ENCODE data around the gene CASP8AP2. TPM values are rescaled to one million over a fixed set of nuclear protein-coding genes. Genes with fewer than 3 reads are reported as not detected.
"Not testable (repeated sequence)": the region's sequence is repeated elsewhere in the genome, so short reads cannot be mapped to it uniquely, and the experiment has no call there.

Gene CASP8AP2
- total RNA-seq, 1 donor from 2014 or later = 38.3 TPM

DNA sequence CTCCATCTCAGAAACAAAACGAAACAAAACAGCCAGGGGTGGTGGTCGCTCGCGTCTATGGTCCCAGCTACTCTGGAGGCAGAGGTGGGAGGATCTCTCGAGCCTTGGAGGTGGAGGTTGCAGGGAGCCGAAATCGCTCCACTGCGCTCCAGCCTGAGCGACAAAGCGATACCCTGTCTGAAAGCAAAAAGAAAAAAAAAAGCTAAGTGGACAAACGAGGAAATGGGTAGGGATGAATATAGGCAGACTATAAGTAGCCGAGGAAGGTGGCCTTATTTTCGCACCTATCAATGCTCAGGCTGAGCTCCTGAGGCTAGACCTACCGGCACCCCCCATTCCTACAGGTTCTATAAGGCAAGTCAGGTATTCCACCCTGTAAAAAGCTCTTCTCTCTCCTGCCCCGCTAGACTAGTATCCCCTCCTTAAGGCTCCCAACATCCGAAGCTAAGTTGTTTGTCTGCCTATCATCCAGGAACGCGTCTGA, 650 bp upstream of the CASP8AP2 start:
- no peaks in the 10 kb centered on the region for H3K27me3 Mint-ChIP-seq (ENCODE audit: insufficient read depth)
- no peaks in the 10 kb centered on the region for H3K9me3 Mint-ChIP-seq
- peak overlapping the region; percentile 91 for H3K27ac Mint-ChIP-seq
- H3K4me3 Mint-ChIP-seq = peak overlapping the region; percentile 97
- intact Hi-C loops (cut with micrococcal nuclease) = loop anchor here (1.0 to 5.0 kb wide), 7 partner anchors 10 to 758 kb away; partner anchors contain the start of genes LYRM2, MAP3K7, MDN1 and UBE2J1
- H3K36me3 Mint-ChIP-seq (ENCODE audit: low read depth) = peaks cover 28% of the 10 kb centered on the region
- peak; percentile 21 for DNase-seq (ENCODE audit: low spot score)
- H3K4me1 Mint-ChIP-seq (ENCODE audit: low read depth) = peaks cover 21% of the 10 kb centered on the region

DNA sequence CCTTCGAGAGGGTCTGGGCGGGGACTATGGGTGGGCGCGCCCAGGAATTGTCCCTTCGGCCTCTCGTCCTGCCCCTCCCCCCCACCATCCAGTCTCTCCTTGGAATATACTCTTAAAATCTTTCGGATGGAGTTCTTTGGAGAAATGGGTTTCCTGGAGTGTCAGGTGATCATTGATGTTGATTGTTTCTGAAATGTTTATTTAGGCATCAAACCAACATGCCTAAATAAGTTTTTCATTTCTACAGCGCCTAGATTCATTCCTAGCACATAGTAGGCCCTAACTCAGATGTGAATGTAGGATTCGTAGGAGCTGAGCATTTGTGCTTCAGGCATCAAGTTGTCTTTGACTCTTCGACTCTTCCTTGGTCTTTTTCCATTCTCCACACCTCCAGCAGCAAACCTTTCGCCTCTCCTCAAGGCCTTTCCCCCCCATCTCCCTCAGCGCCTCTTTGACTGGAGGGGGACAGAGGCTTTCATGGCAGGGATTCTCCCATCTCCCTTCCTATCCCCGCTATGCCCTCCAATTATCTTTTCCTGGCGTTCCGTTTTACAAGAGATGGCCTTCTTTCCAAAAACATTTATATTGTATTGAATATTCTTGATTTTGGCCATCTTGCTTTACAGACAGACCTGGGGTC, 610 bp downstream of the CASP8AP2 start:
- Mint-ChIP-seq H3K4me1 (ENCODE audit: low read depth) (peaks cover 28% of the 10 kb centered on the region), H3K27ac (peak overlapping the region; percentile 91), H3K27me3 (ENCODE audit: insufficient read depth) (no peaks in the 10 kb centered on the region), H3K9me3 (no peaks in the 10 kb centered on the region), H3K4me3 (peak overlapping the region; percentile 97), H3K36me3 (ENCODE audit: low read depth) (peaks cover 34% of the 10 kb centered on the region)
- DNase-seq (ENCODE audit: low spot score) = no peak
- intact Hi-C loops (cut with micrococcal nuclease) = no loop called here

DNA sequence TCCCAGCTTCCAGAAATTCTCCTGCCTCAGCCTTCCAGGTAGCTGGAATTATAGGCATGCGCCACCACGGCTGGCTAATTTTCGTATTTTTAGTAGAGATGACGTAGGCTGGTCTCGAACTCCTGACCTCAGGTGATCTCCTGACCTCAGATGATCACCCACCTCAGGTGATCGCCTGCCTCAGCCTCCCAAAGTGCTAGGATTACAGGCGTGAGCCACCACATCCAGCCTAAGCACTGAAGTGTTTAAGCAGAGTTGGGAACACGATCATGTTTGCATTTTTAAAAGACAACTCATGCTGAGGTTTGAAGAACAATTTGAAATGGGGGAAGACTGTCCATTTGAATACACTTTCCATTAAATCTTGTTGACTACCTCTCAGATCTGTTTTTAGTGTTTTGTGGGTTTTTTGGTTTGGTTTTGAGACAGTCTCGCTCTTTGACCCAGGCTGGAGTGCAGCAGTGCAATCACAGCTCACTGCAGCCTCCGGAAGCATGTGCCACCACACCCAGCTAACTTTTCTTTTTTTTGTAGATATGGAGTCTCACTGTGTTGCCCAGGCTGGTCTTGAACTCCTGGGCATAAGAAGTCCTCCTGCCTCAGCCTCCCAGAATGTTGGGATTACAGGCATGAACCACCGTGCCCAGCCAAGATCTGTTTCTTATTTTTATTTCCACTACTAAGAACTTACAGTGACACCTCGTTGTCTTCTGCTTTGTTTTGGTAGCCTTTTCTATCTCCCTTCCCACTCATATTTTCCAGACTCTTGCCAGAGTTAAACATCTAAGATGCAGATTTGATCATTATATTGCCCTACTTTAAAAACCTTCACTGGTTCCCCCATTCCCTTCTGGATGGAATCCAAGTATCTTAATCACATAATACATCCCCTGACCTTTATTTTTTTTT, 5.5 kb downstream of the CASP8AP2 start:
- peaks cover 53% of the 10 kb centered on the region for H3K4me1 Mint-ChIP-seq (ENCODE audit: low read depth)
- intact Hi-C loops (cut with micrococcal nuclease) = loop anchor here (1.0 to 5.0 kb wide), 4 partner anchors 16 to 244 kb away; partner anchors contain the start of gene MDN1
- H3K27me3 Mint-ChIP-seq (ENCODE audit: insufficient read depth) = no peaks in the 10 kb centered on the region
- H3K9me3 Mint-ChIP-seq = no peaks in the 10 kb centered on the region
- peak overlapping the region; percentile 94 for H3K27ac Mint-ChIP-seq
- DNase-seq (ENCODE audit: low spot score) = peak; percentile 22
- H3K36me3 Mint-ChIP-seq (ENCODE audit: low read depth) = peaks cover 56% of the 10 kb centered on the region
- peak overlapping the region; percentile 15 for H3K4me3 Mint-ChIP-seq

DNA sequence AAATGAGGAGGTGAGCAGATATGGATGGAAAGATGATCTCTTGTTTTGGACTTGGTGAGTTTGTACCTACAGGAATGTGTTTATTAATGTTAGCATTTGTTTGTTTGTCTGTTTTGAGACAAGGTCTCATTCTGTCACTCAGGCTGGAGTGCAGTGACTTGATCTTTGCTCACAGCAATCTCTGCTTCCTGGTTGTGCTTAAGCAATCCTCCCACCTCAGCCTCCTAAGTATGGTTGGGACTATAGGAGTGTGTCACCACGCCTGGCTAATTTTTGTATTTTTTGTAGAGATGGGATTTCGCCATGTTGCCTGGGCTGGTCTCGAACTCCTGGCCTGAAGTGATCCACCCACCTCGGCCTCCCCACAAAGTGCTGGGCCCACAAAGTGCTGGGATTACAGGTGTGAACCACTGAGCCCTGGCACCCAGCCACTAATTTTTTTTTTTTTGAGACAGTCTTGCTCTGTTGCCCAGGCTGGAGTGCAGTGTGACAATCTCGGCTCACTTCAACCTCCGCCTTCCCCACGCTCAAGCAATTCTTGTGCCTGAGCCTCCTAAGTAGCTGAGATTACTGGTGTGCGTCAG, 7.1 kb downstream of the CASP8AP2 start:
- intact Hi-C loops (cut with micrococcal nuclease) = loop anchor here (5.0 kb wide), 1 partner anchor 91 kb away; no protein-coding TSS in a partner anchor
- Mint-ChIP-seq H3K27me3 (ENCODE audit: insufficient read depth) (no peaks in the 10 kb centered on the region), H3K36me3 (ENCODE audit: low read depth) (peaks cover 48% of the 10 kb centered on the region), H3K4me1 (ENCODE audit: low read depth) (peaks cover 47% of the 10 kb centered on the region), H3K9me3 (no peaks in the 10 kb centered on the region), H3K4me3 (peak overlapping the region; percentile 45), H3K27ac (peak overlapping the region; percentile 19)
- DNase-seq (ENCODE audit: low spot score) = no peak

- H3K4me3 Mint-ChIP-seq = no peak overlapping the region
Measured at GRCh38 chr6:89840538-89840937, 10.9 kb downstream of the CASP8AP2 start.

DNA sequence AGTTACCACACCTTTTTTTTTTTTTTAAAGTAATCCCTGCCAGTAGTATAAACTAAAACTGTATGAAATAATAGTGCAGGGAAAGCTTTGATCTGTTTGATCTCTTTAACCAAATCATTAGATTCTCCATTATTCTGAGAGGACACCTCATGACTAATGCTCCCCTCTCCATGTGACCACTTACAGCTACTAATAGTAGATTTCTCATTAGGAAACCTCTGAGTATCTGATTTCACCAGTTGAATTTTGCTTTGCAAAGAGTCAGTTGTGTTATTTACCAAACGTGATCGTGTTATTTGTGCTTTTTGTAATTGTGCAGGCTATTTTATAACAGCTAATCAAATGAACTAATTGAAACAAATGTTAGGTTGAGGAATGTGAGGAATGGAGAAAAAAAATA, 12.5 kb downstream of the CASP8AP2 start:
- intact Hi-C loops (cut with micrococcal nuclease) = no loop called here
- no peak for DNase-seq (ENCODE audit: low spot score)
- no peak overlapping the region for H3K4me3 Mint-ChIP-seq
- H3K9me3 Mint-ChIP-seq = no peaks in the 10 kb centered on the region
- H3K27me3 Mint-ChIP-seq (ENCODE audit: insufficient read depth) = no peaks in the 10 kb centered on the region
- H3K27ac Mint-ChIP-seq = no peak overlapping the region
- H3K4me1 Mint-ChIP-seq (ENCODE audit: low read depth) = peaks cover 31% of the 10 kb centered on the region
- H3K36me3 Mint-ChIP-seq (ENCODE audit: low read depth) = peaks cover 14% of the 10 kb centered on the region

More at GRCh38 chr6:89840538-89840937, 10.9 kb downstream of the CASP8AP2 start:
- Mint-ChIP-seq H3K27me3 (ENCODE audit: insufficient read depth) (no peaks in the 10 kb centered on the region), H3K27ac (peak overlapping the region; percentile 40), H3K9me3 (no peaks in the 10 kb centered on the region), H3K36me3 (ENCODE audit: low read depth) (peaks cover 23% of the 10 kb centered on the region), H3K4me1 (ENCODE audit: low read depth) (peaks cover 44% of the 10 kb centered on the region)
- no peak for DNase-seq (ENCODE audit: low spot score)
- intact Hi-C loops (cut with micrococcal nuclease) = no loop called here

DNA sequence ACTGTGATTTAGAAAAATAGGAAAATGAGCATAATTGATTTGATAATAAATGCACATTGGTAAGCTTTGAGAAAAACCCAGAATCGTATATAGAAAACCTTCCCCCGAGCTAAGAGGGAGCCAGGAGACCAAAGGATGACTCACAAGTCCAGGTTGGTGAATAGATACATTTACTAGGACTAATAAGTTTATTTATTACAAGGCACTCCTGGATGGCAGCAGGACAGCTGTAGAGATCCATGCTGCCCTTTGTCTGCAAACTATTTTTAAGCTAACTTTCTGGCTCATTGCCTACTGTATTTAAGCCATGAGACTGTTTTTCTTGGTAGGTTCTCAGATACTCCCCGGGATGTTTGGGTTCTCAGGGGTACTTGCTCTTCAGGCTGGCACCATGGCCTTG, 13.4 kb downstream of the CASP8AP2 start:
- intact Hi-C loops (cut with micrococcal nuclease) = no loop called here
- no peaks in the 10 kb centered on the region for H3K9me3 Mint-ChIP-seq
- H3K36me3 Mint-ChIP-seq (ENCODE audit: low read depth) = peaks cover 11% of the 10 kb centered on the region
- DNase-seq (ENCODE audit: low spot score) = no peak
- H3K27me3 Mint-ChIP-seq (ENCODE audit: insufficient read depth) = no peaks in the 10 kb centered on the region
- H3K4me1 Mint-ChIP-seq (ENCODE audit: low read depth) = peaks cover 27% of the 10 kb centered on the region
- H3K4me3 Mint-ChIP-seq = no peak overlapping the region
- H3K27ac Mint-ChIP-seq = no peak overlapping the region

DNA sequence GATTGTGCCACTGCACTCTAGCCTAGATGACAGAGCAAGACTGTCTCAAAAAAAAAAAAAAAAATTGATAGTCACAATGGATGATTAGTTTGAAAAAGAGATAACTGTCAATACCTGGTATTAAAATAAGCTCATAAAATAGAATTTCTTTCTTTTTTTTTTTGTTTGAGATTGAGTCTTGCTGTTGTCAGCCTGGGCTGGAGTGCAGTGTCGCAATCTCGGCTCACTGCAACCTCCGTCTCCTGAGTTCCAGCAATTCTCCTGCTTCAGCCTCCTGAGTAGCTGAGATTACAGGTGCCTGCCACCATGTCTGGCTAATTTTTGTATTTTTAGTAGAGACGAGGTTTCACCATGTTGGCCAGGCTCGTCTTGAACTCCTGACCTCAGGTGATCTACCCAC, 17.8 kb downstream of the CASP8AP2 start:
- Mint-ChIP-seq H3K4me1 (ENCODE audit: low read depth) (peaks cover 16% of the 10 kb centered on the region), H3K36me3 (ENCODE audit: low read depth) (peaks cover 16% of the 10 kb centered on the region)
- H3K9me3 Mint-ChIP-seq; H3K4me3 Mint-ChIP-seq; H3K27me3 Mint-ChIP-seq (ENCODE audit: insufficient read depth); intact Hi-C loops (cut with micrococcal nuclease); DNase-seq (ENCODE audit: low spot score); H3K27ac Mint-ChIP-seq: not testable (repeated sequence)

GRCh38 chr6:89853068-89853467, 23.4 kb downstream of the CASP8AP2 start:
- no peak overlapping the region for H3K27ac Mint-ChIP-seq
- DNase-seq (ENCODE audit: low spot score) = no peak
- no peaks in the 10 kb centered on the region for H3K9me3 Mint-ChIP-seq
- no peak overlapping the region for H3K4me3 Mint-ChIP-seq
- H3K4me1 Mint-ChIP-seq (ENCODE audit: low read depth) = peaks cover 6% of the 10 kb centered on the region
- H3K27me3 Mint-ChIP-seq (ENCODE audit: insufficient read depth) = no peaks in the 10 kb centered on the region
- intact Hi-C loops (cut with micrococcal nuclease) = no loop called here
- H3K36me3 Mint-ChIP-seq (ENCODE audit: low read depth) = peaks cover 33% of the 10 kb centered on the region

DNA sequence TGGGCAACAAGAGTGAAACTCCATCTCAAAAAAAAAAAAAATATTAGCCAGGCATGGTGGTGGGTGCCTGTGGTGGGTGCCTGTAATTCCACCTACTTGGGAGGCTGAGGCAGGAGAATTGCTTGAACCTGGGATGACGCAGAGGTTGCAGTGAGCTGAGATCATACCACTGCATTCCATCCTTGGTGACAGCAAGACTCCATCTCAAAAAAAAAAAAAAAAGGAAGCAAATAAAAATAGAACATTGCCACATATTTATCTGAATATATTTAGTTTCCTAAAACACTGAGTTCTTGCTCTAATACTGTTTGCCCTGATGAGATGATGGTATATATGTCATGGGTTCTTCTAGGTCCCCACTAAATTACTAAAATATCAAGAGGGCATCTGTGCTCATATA, 28.4 kb downstream of the CASP8AP2 start:
- peaks cover 9% of the 10 kb centered on the region for H3K9me3 Mint-ChIP-seq
- H3K36me3 Mint-ChIP-seq (ENCODE audit: low read depth) = peaks cover 53% of the 10 kb centered on the region
- no peaks in the 10 kb centered on the region for H3K27me3 Mint-ChIP-seq (ENCODE audit: insufficient read depth)
- no peak for DNase-seq (ENCODE audit: low spot score)
- intact Hi-C loops (cut with micrococcal nuclease) = no loop called here
- no peak overlapping the region for H3K27ac Mint-ChIP-seq
- peaks cover 24% of the 10 kb centered on the region for H3K4me1 Mint-ChIP-seq (ENCODE audit: low read depth)
- no peak overlapping the region for H3K4me3 Mint-ChIP-seq

DNA sequence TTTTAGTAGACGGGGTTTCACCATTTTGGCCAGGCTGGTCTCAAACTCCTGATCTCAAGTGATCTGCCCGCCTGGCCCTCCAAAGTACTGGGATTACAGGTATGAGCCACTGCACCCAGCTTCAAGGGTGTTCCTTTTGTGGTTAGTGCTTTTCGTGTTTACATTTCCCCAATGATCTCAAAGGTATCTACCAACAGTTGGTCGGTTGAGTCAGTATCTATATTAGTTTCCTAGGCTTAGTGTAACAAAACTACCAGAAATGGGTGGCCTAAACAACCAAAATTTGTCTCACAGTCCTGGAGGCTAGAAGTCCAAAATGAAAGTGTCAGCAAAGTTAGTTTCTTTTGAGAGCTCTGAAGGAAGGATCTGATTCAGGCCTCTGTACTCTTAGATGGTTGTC, 30.1 kb downstream of the CASP8AP2 start:
- peak; percentile 1 for DNase-seq (ENCODE audit: low spot score)
- Mint-ChIP-seq H3K4me3 (no peak overlapping the region), H3K36me3 (ENCODE audit: low read depth) (peaks cover 57% of the 10 kb centered on the region), H3K4me1 (ENCODE audit: low read depth) (peaks cover 31% of the 10 kb centered on the region), H3K27me3 (ENCODE audit: insufficient read depth) (no peaks in the 10 kb centered on the region), H3K27ac (peak overlapping the region; percentile 86), H3K9me3 (peaks cover 9% of the 10 kb centered on the region)
- intact Hi-C loops (cut with micrococcal nuclease) = loop anchor here (1.0 kb wide), 1 partner anchor 24 kb away; no protein-coding TSS in a partner anchor

GRCh38 chr6:89862273-89862672, 32.6 kb downstream of the CASP8AP2 start:
- H3K9me3 Mint-ChIP-seq = peaks cover 9% of the 10 kb centered on the region
- H3K4me1 Mint-ChIP-seq (ENCODE audit: low read depth) = peaks cover 31% of the 10 kb centered on the region
- H3K36me3 Mint-ChIP-seq (ENCODE audit: low read depth) = peaks cover 61% of the 10 kb centered on the region
- H3K27ac Mint-ChIP-seq = no peak overlapping the region
- no peak for DNase-seq (ENCODE audit: low spot score)
- intact Hi-C loops (cut with micrococcal nuclease) = no loop called here
- no peak overlapping the region for H3K4me3 Mint-ChIP-seq
- no peaks in the 10 kb centered on the region for H3K27me3 Mint-ChIP-seq (ENCODE audit: insufficient read depth)
